Ammon's horn (tissue), 1 donor: ENCODE data around the gene PRKAR1B.

Experiments used
- DNase-seq: peaks from one replicate; pipeline ENCODE4 v3.0.0-alpha.2; 2016; ENCODE audit warnings: low spot score

The PRKAR1B gene

GRCh38 chr7:721619-722248 is 5.3 kb downstream of the PRKAR1B start:
- no peak for DNase-seq

GRCh38 chr7:716636-717035 is 10.4 kb downstream of the PRKAR1B start:
- DNase-seq, result no peak

- DNase-seq, result no peak
Observed at GRCh38 chr7:716222-716621, 10.9 kb downstream of the PRKAR1B start.

GRCh38 chr7:714251-714671 is 12.8 kb downstream of the PRKAR1B start:
- DNase-seq, result no peak

GRCh38 chr7:713488-714230 is 13.4 kb downstream of the PRKAR1B start:
- DNase-seq, result no peak

GRCh38 chr7:713139-713457 is 14.0 kb downstream of the PRKAR1B start:
- DNase-seq, result no peak

- no peak for DNase-seq
Observed at GRCh38 chr7:712381-713138, 14.5 kb downstream of the PRKAR1B start.

GRCh38 chr7:711922-712380 is 15.1 kb downstream of the PRKAR1B start:
- DNase-seq, result no peak

GRCh38 chr7:711093-711921 is 15.8 kb downstream of the PRKAR1B start:
- no peak for DNase-seq

- no peak for DNase-seq
Observed at GRCh38 chr7:710161-710560, 16.9 kb downstream of the PRKAR1B start.

- DNase-seq, result no peak
Observed at GRCh38 chr7:707296-708000, 19.6 kb downstream of the PRKAR1B start.

- no peak for DNase-seq
Observed at GRCh38 chr7:706721-707120, 20.4 kb downstream of the PRKAR1B start.

GRCh38 chr7:703049-703448 is 24.0 kb downstream of the PRKAR1B start:
- DNase-seq, result no peak

- no peak for DNase-seq
Observed at GRCh38 chr7:701086-701671, 25.9 kb downstream of the PRKAR1B start.

- no peak for DNase-seq
Observed at GRCh38 chr7:699476-700170, 27.5 kb downstream of the PRKAR1B start.

- no peak for DNase-seq
Observed at GRCh38 chr7:698515-699475, 28.3 kb downstream of the PRKAR1B start.

- DNase-seq, result no peak
Observed at GRCh38 chr7:696812-697551, 30.1 kb downstream of the PRKAR1B start.

GRCh38 chr7:696426-696811 is 30.7 kb downstream of the PRKAR1B start:
- DNase-seq, result no peak

GRCh38 chr7:693280-693679 is 33.8 kb downstream of the PRKAR1B start:
- no peak for DNase-seq
